ENCODE measurements around the gene HEPN1. TPM values are rescaled to one million over a fixed set of nuclear protein-coding genes. Genes with fewer than 3 reads are reported as not detected.

The HEPN1 gene
- total and polyA plus RNA-seq, 2 of the 4 experiments (the other 2 are of a cell fraction) = not detected

- ChIA-PET POLR2A (ENCODE audit: unreplicated experiment) (no interaction called here), CTCF (no interaction called here)
- Histone ChIP-seq H3K4me3 (ENCODE audit: insufficient read depth, low read depth, low read length) (no peak overlapping the region), H3K36me3 (ENCODE audit: control insufficient read depth, insufficient read depth, low read length) (no peaks in the 10 kb centered on the region), H3K4me1 (ENCODE audit: control insufficient read depth, insufficient read depth, low read length) (peaks cover 2% of the 10 kb centered on the region; the same call in 1 of the 2 replicates), H2AK5ac (ENCODE audit: low read depth, low read length) (no peak overlapping the region), H3K4me2 (ENCODE audit: low read depth, low read length) (no peak overlapping the region), H3K14ac (replicated peaks; ENCODE audit: low read depth, low read length) (no peak overlapping the region), H4K5ac (ENCODE audit: low read depth, low read length) (no peak overlapping the region), H3K27me3 (ENCODE audit: control insufficient read depth, insufficient read depth, low read length) (no peaks in the 10 kb centered on the region), H3K9me3 (ENCODE audit: control insufficient read depth, insufficient read depth, low read length) (no peaks in the 10 kb centered on the region), H4K8ac (ENCODE audit: low read depth in 2 of 2, low read length in 2 of 2) (no peak overlapping the region), H3K9me1 (ENCODE audit: insufficient read depth, low read length) (0 out of 2 replicates have a peak, but pooled peaks cover 3% of the 10 kb centered on the region), H2BK20ac (ENCODE audit: low read depth, low read length) (no peak overlapping the region), H3K56ac (ENCODE audit: extremely low read depth, insufficient read depth, low read length) (no peak overlapping the region), H3K4ac (ENCODE audit: low read depth, low read length) (no peak overlapping the region), H2BK15ac (ENCODE audit: low read depth, low read length) (no peak overlapping the region), H2BK120ac (ENCODE audit: low read depth, low read length) (no peak overlapping the region), H3K79me1 (ENCODE audit: low read depth in 1 of 2, low read length in 2 of 2) (no peaks in the 10 kb centered on the region), H2AK9ac (replicated peaks; ENCODE audit: low read depth, low read length, poor library complexity) (peak overlapping the region; percentile 6), H2BK5ac (ENCODE audit: low read depth, low read length, poor library complexity, severe bottlenecking) (no peak overlapping the region), H4K91ac (ENCODE audit: insufficient read depth, low read depth, low read length) (no peak overlapping the region), H3K9ac (ENCODE audit: low read depth, low read length) (no peak overlapping the region), H3K23ac (ENCODE audit: low read depth, low read length) (no peak overlapping the region), H3K18ac (ENCODE audit: low read depth, low read length) (no peak overlapping the region), H3K27ac (ENCODE audit: insufficient read depth, low read length) (no peak overlapping the region), H2AFZ (replicated peaks; ENCODE audit: low read length, poor library complexity) (peak overlapping the region; percentile 56), H4K20me1 (ENCODE audit: insufficient read depth, low read length) (no peaks in the 10 kb centered on the region)
- intact Hi-C loops (cut with micrococcal nuclease) (no loop called here), in situ Hi-C loops (cut with MboI; ENCODE audit: low sequenced_read_pairs) (no loop called here), dilution Hi-C loops (cut with HindIII; ENCODE audit: low sequenced_read_pairs, unreplicated experiment) (no loop called here)
- 0 out of 2 replicates have a peak, but pooled peaks have one; percentile 16 for TF ChIP-seq CTCF (conservative IDR thresholded peaks at IDR 0.05; ENCODE audit: low read depth, low read length)
- TF ChIP-seq RAD21 (IDR thresholded peaks at IDR 0.05; ENCODE audit: low read length) = 0 out of 2 replicates have a peak, but pooled peaks have one; percentile 1
- TF ChIP-seq NFE2L2 (IDR thresholded peaks at IDR 0.05; ENCODE audit: low read depth, low read length) = no peak
- WGBS, 2 experiments (ENCODE audit: extremely low coverage in 2 of 2, insufficient read length in 1 of 2) = 82% methylated on average over 3 of the region's 12 CpGs; no CpG with 5 or more reads in 1 of the 2 experiments
- ATAC-seq (ENCODE audit: low read depth) (peak; percentile 26; the same call in 1 of the 2 replicates), DNase-seq (no peak)
- no TSS peak for BruUV-seq (replicated peaks)
Measured at GRCh38 chr11:124891373-124891861, 27.6 kb upstream of the HEPN1 start.

Measured in IMR-90 (cell line).